Measurements from ENCODE around the gene SLC45A1.
"Not testable (repeated sequence)": the region's sequence is repeated elsewhere in the genome, so short reads cannot be mapped to it uniquely, and the experiment has no call there.

The SLC45A1 gene

DNA sequence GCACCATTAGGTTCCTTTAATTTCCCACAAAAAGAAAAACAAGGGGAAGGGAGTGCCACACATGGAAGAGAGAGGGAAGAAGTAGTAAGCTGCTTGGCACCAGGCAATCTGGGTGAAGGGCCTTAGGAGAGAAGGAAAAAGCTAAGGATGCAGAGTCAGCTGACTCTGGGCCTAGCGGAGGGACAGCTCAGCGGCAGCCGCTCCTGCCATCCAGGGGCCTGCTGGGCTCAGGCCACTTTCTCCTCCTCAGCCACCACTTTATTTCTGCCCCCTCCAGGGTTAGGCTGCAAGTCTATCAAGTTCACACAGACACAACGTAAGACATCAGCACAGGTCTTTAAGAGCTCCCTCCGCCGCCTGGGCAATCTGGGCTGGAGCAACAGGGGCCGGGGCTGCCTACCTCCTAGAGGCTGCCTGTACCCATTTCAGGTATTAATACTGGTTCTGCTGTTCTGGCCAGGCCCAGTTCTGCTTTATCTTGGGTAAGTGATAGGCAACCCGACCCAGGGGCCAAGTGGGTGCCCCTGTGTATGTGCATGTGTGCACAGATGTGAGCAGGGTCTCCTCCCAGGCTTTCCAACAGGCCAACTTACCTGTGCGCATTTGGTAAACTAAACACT is 53.6 kb downstream of the SLC45A1 start:
- no peak for DNase-seq

DNA sequence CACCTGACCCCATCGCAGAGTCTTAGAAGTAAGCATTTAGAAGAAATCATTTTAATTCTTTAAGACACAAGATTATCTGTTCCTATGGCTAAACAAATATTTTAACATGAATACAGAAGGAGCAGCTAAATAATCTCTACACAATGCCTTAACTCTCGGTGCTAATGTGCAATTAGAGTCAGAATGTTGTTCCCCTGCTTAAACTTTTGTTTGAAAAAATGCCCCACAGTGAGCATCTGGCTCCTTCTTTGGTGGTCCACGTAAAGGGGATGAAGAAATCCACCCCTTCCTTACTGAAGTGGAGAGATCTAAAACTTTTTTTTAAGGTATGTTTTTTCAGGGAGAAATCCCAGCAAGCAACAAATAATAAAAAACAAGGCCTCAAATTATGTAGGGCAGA is 55.2 kb downstream of the SLC45A1 start:
- DNase-seq = no peak

DNA sequence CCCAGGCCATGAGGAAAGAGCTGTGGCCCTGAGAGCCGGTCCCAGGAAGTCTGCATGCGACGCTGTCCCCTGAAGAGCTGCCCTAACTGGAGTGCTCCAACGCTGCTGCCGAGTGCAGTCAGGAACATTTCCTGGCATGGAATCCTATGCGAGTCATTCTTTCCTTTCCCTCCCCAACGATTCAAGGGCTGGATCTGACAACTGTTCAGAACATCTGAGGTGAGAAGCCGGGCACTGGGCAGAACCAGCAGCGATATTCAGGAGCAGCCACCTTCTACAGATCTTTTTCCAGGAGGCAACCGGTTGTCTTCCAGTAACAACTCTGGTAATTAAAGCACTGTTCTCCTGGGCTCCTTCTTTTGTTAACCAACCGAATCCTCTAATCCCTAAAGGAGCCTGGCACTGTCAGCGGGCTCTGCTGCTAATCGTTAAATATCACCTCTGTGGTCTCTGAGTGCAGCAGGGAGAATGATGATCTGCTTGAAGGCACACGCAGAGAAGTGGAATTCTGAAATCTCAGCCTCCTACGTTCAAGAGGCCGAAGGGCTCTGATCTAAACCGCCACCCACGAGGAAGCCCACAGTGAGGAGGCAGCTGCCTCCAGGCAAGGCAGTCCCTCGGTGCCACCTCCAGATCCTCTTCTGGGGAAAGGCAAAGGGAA is 55.8 kb downstream of the SLC45A1 start:
- no peak for DNase-seq

DNA sequence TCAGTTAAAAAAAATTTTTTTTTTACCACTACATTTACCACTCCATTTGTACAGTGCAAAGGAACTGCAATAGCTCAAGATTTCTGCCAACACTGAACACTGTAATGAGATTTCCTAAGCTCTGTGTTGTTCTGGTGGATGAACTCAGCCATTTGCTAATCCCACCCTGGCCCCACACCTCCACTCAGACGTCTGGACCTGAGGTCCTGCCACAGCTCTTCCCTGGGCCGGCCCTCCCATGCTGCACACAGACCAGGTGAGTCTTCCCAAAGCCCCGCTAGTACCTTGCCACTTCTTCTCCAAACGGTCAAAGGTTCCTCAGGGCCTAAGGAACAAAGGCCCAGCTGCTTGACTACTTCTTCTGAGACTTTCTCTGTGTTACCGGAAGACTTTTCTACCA is 56.4 kb downstream of the SLC45A1 start:
- no peak for DNase-seq

DNA sequence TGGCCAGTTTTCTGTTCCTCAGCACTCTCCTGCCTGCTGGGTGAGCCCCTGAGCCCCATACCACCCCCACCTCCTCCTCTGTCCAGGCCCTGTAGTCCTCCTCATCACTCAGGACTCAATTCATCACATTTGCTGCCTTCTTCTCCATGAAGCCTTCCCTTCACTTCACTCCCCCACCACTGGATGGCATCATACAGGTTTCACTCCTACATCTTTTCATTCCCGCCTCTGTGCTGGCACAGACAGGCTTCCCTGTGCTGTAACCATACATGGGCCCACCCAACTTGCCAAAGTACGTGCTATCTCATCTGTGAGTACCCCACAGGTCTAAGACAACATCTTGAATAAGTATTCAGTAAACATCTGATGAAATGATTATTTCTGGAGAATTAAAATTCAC is 56.9 kb downstream of the SLC45A1 start:
- peak in 1 of 2 donors; percentile 51 for DNase-seq

GRCh38 chr1:8376358-8376840 is 58.5 kb downstream of the SLC45A1 start:
- DNase-seq = no peak

DNA sequence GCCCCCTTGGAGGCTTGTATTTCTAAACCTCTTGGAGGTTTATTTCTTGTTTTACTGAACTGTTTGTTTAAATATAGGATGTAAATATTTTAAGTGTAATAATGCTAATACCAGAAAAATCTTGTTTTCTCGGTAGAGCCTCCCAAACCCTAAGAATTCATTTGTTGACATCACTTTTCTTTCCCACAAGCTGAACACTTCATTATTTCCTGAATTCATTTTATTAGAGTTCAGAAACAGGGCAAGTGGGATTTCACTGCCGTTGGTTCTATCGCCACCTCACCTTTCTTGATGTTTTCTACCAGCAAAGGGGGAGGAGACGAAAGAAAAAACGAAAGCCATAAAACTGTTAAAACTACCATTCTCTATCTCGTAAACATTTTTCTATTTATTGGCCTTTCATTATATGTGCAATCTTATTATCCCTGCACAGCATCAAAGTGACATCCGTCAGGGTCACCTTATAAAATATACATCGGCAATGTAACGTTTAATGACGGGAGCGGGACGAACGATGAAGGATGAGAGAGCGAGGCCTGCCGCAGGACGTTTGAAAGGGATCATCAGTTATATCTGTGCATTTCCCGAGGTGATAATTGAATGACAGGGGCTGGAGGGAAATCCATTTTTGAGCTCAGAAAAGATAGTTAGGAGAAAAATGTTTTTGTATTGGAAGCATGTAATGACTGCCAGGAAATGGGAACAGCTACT is 59.5 kb downstream of the SLC45A1 start:
- DNase-seq = no peak

DNA sequence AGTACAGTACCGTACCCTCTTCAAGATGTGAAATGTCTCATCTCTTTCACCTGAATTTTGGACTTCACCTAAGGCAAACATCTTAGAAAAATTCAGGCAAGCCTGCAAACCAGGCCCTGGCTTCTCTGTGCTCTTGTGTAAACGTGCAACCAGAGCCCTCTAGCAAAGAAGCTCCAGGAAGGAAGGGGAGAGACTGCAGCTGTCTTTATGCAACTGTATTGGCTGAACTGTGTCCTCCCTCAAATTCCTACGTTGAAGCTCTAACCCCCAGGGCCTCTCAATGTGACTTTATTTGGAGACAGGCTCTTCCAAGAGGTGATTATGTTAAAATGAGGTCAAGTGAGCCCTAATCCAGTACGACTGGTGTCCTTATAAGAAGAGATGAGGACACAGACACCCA is 60.3 kb downstream of the SLC45A1 start:
- no peak for DNase-seq

- no peak for DNase-seq
Measured at GRCh38 chr1:8378981-8379470, 61.1 kb downstream of the SLC45A1 start.

DNA sequence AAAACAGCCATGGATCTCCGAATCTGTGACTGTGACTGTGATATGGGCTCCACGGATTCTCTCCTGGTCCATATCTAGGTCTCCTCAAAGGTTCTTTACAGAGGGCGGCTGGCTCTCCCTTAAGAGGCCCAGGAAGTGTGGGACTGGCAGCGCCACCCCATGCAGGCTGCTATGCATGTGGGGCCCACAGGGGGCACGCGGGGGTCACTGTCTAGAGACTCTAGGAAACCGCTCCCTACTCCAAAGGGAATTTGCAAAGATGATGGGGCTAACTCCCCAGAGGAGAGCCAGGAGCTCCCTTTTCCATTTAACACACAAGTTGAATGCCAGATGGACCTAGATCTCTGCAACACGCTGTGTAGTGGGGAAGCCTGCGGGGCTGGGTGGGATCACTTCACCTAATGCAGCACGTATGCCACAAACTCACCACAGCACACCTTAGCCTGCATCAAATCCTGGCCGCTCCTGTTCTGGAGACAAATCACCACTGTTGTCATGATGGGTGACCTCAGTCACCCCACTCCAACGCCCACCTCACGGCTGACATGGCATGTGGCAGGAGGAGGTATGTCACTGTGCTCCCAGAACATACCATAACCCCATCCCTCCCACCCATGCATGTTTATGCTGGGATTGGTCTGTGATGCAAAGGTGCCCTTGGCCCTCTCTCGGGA is 61.7 kb downstream of the SLC45A1 start:
- no peak for DNase-seq

- not testable (repeated sequence) for DNase-seq
Measured at GRCh38 chr1:8380310-8380709, 62.4 kb downstream of the SLC45A1 start.

- no peak for DNase-seq
Measured at GRCh38 chr1:8381618-8382017, 63.7 kb downstream of the SLC45A1 start.

DNA sequence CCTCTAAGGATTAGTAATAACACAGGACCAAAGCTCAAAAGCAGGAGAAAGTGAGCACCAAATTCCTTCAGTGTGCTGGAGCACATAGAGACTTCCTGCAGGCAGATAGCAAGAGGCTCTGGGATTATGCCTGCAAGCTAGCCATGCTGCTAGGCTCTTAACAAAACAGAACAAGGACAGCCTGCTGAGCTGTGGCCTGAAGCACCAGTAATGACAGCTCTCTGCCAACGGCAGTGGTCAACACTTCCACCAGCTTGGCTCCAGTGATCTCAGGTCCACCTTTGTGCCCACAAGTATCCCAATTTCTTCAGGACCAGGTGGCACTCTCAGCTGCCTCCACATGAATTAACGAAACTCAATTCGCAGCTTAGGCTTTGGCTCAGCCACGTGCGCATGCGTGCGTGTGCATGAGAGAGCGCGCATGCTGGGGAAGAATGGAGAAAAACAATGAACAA is 64.2 kb downstream of the SLC45A1 start:
- DNase-seq = no peak

GRCh38 chr1:8382608-8383505 is 64.9 kb downstream of the SLC45A1 start:
- DNase-seq = no peak

DNA sequence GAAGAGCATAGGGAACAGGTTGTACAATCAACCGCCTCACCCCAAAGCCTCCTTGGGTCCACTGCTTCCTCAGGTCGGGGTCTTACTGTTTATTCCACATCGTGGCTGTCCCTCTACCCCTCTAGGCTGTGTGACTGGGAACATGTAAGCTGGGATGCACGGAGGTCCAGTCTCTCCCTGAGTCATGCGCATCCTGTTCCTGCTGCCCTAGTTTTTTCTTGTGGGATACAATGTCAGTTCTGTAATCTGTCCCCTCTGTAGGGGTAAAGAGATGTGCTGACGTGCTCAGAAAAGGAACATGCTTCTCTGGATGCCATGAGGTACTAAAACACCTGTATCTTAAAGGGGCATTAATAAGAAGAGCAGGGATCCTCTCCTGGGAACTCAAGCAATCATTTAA is 66.2 kb downstream of the SLC45A1 start:
- no peak for DNase-seq

DNA sequence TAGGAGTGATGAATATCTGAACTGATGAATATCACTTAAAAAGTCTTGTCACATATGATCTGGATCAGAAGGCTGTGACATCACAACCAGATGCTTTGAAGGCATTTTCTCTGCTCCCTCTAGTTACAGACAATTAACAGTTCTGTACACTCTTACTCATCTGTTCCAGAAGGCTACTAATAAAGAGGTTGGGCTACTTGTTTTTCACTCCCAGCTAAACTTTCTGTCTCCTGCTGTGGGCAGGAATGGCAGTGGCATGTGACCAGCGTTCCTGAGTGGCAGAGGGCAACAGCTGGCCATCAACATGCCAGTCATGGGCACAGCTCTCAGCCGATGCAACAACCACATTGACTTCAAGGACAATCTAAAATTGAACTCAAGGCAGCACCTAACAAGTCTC is 66.7 kb downstream of the SLC45A1 start:
- no peak for DNase-seq

- DNase-seq = no peak
Measured at GRCh38 chr1:8386247-8386646, 68.3 kb downstream of the SLC45A1 start.

DNA sequence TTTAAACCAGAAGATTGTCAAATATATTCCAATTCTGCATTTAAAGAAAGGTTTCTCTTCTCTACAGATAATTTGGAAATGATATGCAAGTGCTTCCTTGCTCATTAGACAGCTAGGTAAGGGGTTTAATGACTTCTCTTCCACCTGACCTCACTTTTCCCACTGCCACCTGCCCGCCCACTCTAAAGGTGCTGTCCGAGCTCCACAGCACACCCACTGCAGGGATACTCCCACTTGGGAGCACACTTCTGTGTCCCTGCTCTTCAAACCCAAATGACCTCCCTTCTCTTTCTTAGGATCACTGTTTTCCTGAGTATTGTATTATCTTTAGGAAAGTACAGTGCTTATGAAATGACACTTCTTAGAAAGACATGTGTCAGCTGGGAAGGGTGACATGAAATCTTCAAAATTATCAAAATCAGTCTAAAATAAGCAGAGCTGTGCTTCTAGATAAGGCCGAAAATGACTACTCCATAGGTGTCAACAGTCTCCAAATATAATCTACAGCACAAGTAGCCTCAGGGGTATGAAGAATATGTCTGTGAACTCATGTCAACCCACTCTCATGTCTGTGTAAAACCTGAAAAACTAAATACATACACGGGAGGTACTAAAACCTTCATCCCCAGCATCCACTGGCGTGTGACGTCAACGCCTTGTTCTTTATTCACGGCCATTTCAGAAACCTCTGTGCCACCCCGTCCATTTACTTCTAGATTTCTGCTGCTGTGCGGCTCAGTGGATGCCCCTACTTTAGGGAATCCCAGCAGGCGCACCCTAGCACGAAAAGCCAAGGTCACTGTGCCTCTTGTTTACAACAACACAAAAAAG is 71.0 kb downstream of the SLC45A1 start:
- no peak for DNase-seq

GRCh38 chr1:8389958-8390535 is 72.1 kb downstream of the SLC45A1 start:
- peak in 1 of 2 donors; percentile 19 for DNase-seq

- DNase-seq = no peak
Measured at GRCh38 chr1:8390707-8391106, 72.8 kb downstream of the SLC45A1 start.

GRCh38 chr1:8392522-8392921 is 74.6 kb downstream of the SLC45A1 start:
- no peak for DNase-seq
